ENCODE data around the gene NWD2. TPM values are rescaled to one million over a fixed set of nuclear protein-coding genes. Genes with fewer than 3 reads are reported as not detected.
"Not testable (repeated sequence)": the region's sequence is repeated elsewhere in the genome, so short reads cannot be mapped to it uniquely, and the experiment has no call there.

NWD2 gene
- total RNA-seq, 2 experiments from 2014 or later, result not detected

GRCh38 chr4:37389366-37389765 lies 144.8 kb downstream of the NWD2 start:
- CTCF ChIA-PET, result interaction anchor here (1.1 kb wide), 1 partner anchor 9 kb away, joined by 3 read pairs; no protein-coding TSS in a partner anchor
- POLR2A ChIA-PET, result no interaction called here

- ChIA-PET POLR2A (no interaction called here), CTCF (no interaction called here)
These were observed 145.5 kb downstream of the NWD2 start for GRCh38 chr4:37389967-37390580.

- CTCF ChIA-PET, result no interaction called here
- POLR2A ChIA-PET, result no interaction called here
These were observed 148.1 kb downstream of the NWD2 start for GRCh38 chr4:37392521-37393255.

- CTCF ChIA-PET, result no interaction called here
- POLR2A ChIA-PET, result no interaction called here
These were observed 148.8 kb downstream of the NWD2 start for GRCh38 chr4:37393321-37393720.

GRCh38 chr4:37393889-37394288 lies 149.3 kb downstream of the NWD2 start:
- ChIA-PET CTCF (no interaction called here), POLR2A (no interaction called here)

GRCh38 chr4:37397505-37397904 lies 153.0 kb downstream of the NWD2 start:
- POLR2A ChIA-PET, result no interaction called here

GRCh38 chr4:37400241-37400881 lies 155.8 kb downstream of the NWD2 start:
- POLR2A ChIA-PET, result no interaction called here

More at GRCh38 chr4:37397505-37397904, 153.0 kb downstream of the NWD2 start:
- CTCF ChIA-PET, result no interaction called here

GRCh38 chr4:37407938-37408826 lies 163.6 kb downstream of the NWD2 start:
- CTCF ChIA-PET, result not testable (repeated sequence)
- POLR2A ChIA-PET, result interaction anchor here (0.6 kb wide), 1 partner anchor 93 kb away, joined by 3 read pairs; no protein-coding TSS in a partner anchor

More at GRCh38 chr4:37400241-37400881, 155.8 kb downstream of the NWD2 start:
- CTCF ChIA-PET, result no interaction called here

GRCh38 chr4:37413612-37414011 lies 169.1 kb downstream of the NWD2 start:
- POLR2A ChIA-PET, CTCF ChIA-PET: not testable (repeated sequence)

- POLR2A ChIA-PET, result no interaction called here
- CTCF ChIA-PET, result no interaction called here
These were observed 171.4 kb downstream of the NWD2 start for GRCh38 chr4:37415845-37416369.

GRCh38 chr4:37421614-37422013 lies 177.1 kb downstream of the NWD2 start:
- POLR2A ChIA-PET, result no interaction called here

GRCh38 chr4:37422102-37422501 lies 177.6 kb downstream of the NWD2 start:
- CTCF ChIA-PET, result no interaction called here
- POLR2A ChIA-PET, result no interaction called here

More at GRCh38 chr4:37421614-37422013, 177.1 kb downstream of the NWD2 start:
- CTCF ChIA-PET, result no interaction called here

- CTCF ChIA-PET, result no interaction called here
These were observed 178.1 kb downstream of the NWD2 start for GRCh38 chr4:37422638-37423037.

GRCh38 chr4:37423310-37423709 lies 178.8 kb downstream of the NWD2 start:
- CTCF ChIA-PET, result no interaction called here

More at GRCh38 chr4:37422638-37423037, 178.1 kb downstream of the NWD2 start:
- POLR2A ChIA-PET, result no interaction called here

GRCh38 chr4:37424753-37425152 lies 180.2 kb downstream of the NWD2 start:
- ChIA-PET CTCF (no interaction called here), POLR2A (no interaction called here)

More at GRCh38 chr4:37423310-37423709, 178.8 kb downstream of the NWD2 start:
- POLR2A ChIA-PET, result no interaction called here

- CTCF ChIA-PET, result no interaction called here
- POLR2A ChIA-PET, result no interaction called here
These were observed 181.3 kb downstream of the NWD2 start for GRCh38 chr4:37425857-37426256.

GRCh38 chr4:37427193-37427592 lies 182.7 kb downstream of the NWD2 start:
- CTCF ChIA-PET, result no interaction called here
- POLR2A ChIA-PET, result no interaction called here

GRCh38 chr4:37429906-37430305 lies 185.4 kb downstream of the NWD2 start:
- ChIA-PET POLR2A (no interaction called here), CTCF (no interaction called here)

GRCh38 chr4:37430718-37431416 lies 186.3 kb downstream of the NWD2 start:
- ChIA-PET CTCF (no interaction called here), POLR2A (no interaction called here)

- CTCF ChIA-PET, result no interaction called here
- POLR2A ChIA-PET, result no interaction called here
These were observed 186.8 kb downstream of the NWD2 start for GRCh38 chr4:37431417-37431743.

Measured in activated CD8-positive, alpha-beta memory T cell treated with anti-CD3 and anti-CD28 coated beads for 36 hours (primary cell).